ENCODE results near the gene PATL2.

Gene PATL2

DNA sequence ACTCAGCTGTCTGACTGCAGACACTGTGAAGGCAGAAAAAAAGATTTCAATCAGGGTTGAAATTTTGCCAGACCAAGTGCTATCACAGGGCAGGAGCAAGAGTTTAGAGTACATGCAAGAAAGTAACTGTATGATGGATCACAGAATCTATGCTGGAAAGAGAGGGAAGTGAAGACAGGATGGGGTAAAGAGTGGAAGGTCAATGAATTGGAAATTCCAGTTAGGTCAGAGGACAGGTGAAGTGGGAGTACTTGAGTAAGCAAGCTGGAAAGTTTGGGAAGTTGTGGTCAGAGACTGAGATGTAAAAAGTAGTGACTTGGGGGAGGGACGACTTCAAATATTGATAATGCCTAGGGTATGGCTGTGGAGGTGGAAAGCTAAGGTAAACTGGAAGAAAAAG is 54.8 kb downstream of the PATL2 start:
- Histone ChIP-seq H3K4me2 (ENCODE audit: insufficient read depth, low read length) (no peak overlapping the region), H3K79me2 (ENCODE audit: insufficient read depth, low read length) (peaks cover 7% of the 10 kb centered on the region), H3K4me1 (ENCODE audit: insufficient read depth, low read length) (peaks cover 7% of the 10 kb centered on the region; the same call in 1 of the 2 replicates), H3K27me3 (ENCODE audit: insufficient read depth, low read length, poor library complexity) (no peaks in the 10 kb centered on the region), H3K9me3 (ENCODE audit: insufficient read depth, low read length, severe bottlenecking) (no peaks in the 10 kb centered on the region), H3K27ac (ENCODE audit: low read length) (no peak overlapping the region), H3K9ac (ENCODE audit: low read depth, low read length) (no peak overlapping the region), H3K36me3 (ENCODE audit: insufficient read depth, low read length) (peaks cover 63% of the 10 kb centered on the region), H4K20me1 (ENCODE audit: insufficient read depth, low read length) (no peaks in the 10 kb centered on the region), H3K4me3 (ENCODE audit: low read depth in 1 of 2, low read length in 2 of 2) (no peak overlapping the region), H2AFZ (ENCODE audit: low read depth, low read length) (no peak overlapping the region)
- DNase-seq (no peak), ATAC-seq (ENCODE audit: insufficient read depth, low read depth) (no peak)
- no peak for TF ChIP-seq EZH2 (IDR thresholded peaks at IDR 0.05; ENCODE audit: borderline replicate concordance, low read depth, low read length, severe bottlenecking)
- TF ChIP-seq, protein P1, sequence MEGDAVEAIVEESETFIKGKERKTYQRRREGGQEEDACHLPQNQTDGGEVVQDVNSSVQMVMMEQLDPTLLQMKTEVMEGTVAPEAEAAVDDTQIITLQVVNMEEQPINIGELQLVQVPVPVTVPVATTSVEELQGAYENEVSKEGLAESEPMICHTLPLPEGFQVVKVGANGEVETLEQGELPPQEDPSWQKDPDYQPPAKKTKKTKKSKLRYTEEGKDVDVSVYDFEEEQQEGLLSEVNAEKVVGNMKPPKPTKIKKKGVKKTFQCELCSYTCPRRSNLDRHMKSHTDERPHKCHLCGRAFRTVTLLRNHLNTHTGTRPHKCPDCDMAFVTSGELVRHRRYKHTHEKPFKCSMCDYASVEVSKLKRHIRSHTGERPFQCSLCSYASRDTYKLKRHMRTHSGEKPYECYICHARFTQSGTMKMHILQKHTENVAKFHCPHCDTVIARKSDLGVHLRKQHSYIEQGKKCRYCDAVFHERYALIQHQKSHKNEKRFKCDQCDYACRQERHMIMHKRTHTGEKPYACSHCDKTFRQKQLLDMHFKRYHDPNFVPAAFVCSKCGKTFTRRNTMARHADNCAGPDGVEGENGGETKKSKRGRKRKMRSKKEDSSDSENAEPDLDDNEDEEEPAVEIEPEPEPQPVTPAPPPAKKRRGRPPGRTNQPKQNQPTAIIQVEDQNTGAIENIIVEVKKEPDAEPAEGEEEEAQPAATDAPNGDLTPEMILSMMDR (IDR thresholded peaks at IDR 0.05; ENCODE audit: borderline replicate concordance, extremely low read depth, low read length, poor library complexity, severe bottlenecking) = no peak

DNA sequence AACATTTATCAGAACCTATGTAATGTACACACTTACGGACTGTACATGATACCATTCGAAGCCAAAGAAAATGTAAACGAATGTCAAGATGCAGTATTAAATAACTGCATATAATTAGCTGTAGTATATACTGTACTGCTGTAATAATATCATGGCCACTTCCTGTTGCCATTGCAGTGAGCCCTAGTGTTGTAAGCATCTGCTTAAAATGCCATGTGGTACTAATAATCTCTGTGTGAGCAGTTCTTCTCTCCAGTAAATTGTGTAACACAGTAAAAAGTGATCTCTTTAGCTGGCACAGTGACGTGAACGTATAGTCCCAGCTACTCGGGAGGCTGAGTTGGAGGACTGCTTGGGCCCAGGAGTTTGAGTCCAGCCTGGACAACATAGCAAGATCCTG is 56.3 kb downstream of the PATL2 start:
- Histone ChIP-seq H3K79me2 (ENCODE audit: insufficient read depth, low read length) (no peaks in the 10 kb centered on the region), H3K9ac (ENCODE audit: low read depth, low read length) (no peak overlapping the region), H3K9me3 (ENCODE audit: insufficient read depth, low read length, severe bottlenecking) (no peaks in the 10 kb centered on the region), H3K27ac (ENCODE audit: low read length) (no peak overlapping the region), H3K4me2 (ENCODE audit: insufficient read depth, low read length) (no peak overlapping the region), H3K4me1 (ENCODE audit: insufficient read depth, low read length) (no peaks in the 10 kb centered on the region), H2AFZ (ENCODE audit: low read depth, low read length) (no peak overlapping the region), H4K20me1 (ENCODE audit: insufficient read depth, low read length) (no peaks in the 10 kb centered on the region), H3K4me3 (ENCODE audit: low read depth in 1 of 2, low read length in 2 of 2) (no peak overlapping the region), H3K27me3 (ENCODE audit: insufficient read depth, low read length, poor library complexity) (no peaks in the 10 kb centered on the region), H3K36me3 (ENCODE audit: insufficient read depth, low read length) (peaks cover 57% of the 10 kb centered on the region)
- ATAC-seq (ENCODE audit: insufficient read depth, low read depth) = no peak
- no peak for DNase-seq
- TF ChIP-seq, protein P1 (IDR thresholded peaks at IDR 0.05; ENCODE audit: borderline replicate concordance, extremely low read depth, low read length, poor library complexity, severe bottlenecking) = no peak
- TF ChIP-seq EZH2 (IDR thresholded peaks at IDR 0.05; ENCODE audit: borderline replicate concordance, low read depth, low read length, severe bottlenecking) = no peak

DNA sequence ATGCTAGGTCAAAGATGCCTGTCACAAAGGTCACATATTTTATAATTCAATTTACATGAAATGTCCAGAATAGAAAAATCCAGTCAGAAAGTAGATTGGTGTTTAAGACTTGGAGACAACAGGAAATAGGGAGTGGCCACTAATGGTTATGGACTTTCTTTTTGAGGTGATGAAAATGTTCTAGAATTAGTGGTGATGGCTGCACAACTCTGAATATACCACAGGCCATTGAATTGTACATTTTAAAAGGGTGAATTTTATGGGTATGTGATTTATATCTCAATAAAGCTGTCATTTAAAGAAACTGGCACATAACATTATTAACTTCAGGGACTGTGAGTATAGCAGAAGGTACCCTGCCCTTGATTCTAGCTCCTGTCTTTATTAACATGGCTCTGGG is 63.5 kb downstream of the PATL2 start:
- Histone ChIP-seq H3K4me2 (ENCODE audit: insufficient read depth, low read length) (no peak overlapping the region), H3K27me3 (ENCODE audit: insufficient read depth, low read length, poor library complexity) (no peaks in the 10 kb centered on the region), H2AFZ (ENCODE audit: low read depth, low read length) (no peak overlapping the region), H3K4me1 (ENCODE audit: insufficient read depth, low read length) (no peaks in the 10 kb centered on the region), H3K4me3 (ENCODE audit: low read depth in 1 of 2, low read length in 2 of 2) (no peak overlapping the region), H3K36me3 (ENCODE audit: insufficient read depth, low read length) (peaks cover 54% of the 10 kb centered on the region), H3K27ac (ENCODE audit: low read length) (no peak overlapping the region), H4K20me1 (ENCODE audit: insufficient read depth, low read length) (0 out of 2 replicates have a peak, but pooled peaks cover 3% of the 10 kb centered on the region), H3K9ac (ENCODE audit: low read depth, low read length) (no peak overlapping the region), H3K9me3 (ENCODE audit: insufficient read depth, low read length, severe bottlenecking) (no peaks in the 10 kb centered on the region), H3K79me2 (ENCODE audit: insufficient read depth, low read length) (peaks cover 27% of the 10 kb centered on the region; the same call in 1 of the 2 replicates)
- no peak for ATAC-seq (ENCODE audit: insufficient read depth, low read depth)
- DNase-seq = no peak
- no peak for TF ChIP-seq EZH2 (IDR thresholded peaks at IDR 0.05; ENCODE audit: borderline replicate concordance, low read depth, low read length, severe bottlenecking)
- TF ChIP-seq, protein P1 (IDR thresholded peaks at IDR 0.05; ENCODE audit: borderline replicate concordance, extremely low read depth, low read length, poor library complexity, severe bottlenecking) = no peak

DNA sequence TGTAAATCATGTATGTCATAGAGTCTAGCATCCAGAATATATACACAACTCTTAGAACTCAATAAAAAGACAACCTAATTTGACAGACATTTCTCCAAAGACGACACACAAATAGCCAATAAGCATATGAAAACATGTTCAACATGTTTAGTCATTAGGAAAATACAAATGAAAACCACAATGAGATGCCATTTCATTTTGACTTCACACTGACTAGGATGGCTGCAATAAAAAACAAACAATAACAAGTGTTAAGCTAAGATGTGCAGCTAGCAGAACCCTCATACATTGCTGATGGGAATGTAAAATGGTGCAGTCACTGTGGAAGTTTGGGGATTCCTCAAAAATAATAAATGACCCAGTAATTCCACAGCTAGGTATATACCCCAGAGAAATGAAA is 64.1 kb downstream of the PATL2 start:
- Histone ChIP-seq H3K9ac (ENCODE audit: low read depth, low read length) (no peak overlapping the region), H3K27ac (ENCODE audit: low read length) (no peak overlapping the region), H3K27me3 (ENCODE audit: insufficient read depth, low read length, poor library complexity) (no peaks in the 10 kb centered on the region), H3K4me3 (ENCODE audit: low read depth in 1 of 2, low read length in 2 of 2) (no peak overlapping the region), H2AFZ (ENCODE audit: low read depth, low read length) (no peak overlapping the region), H3K9me3 (ENCODE audit: insufficient read depth, low read length, severe bottlenecking) (no peaks in the 10 kb centered on the region), H4K20me1 (ENCODE audit: insufficient read depth, low read length) (0 out of 2 replicates have a peak, but pooled peaks cover 3% of the 10 kb centered on the region), H3K4me1 (ENCODE audit: insufficient read depth, low read length) (no peaks in the 10 kb centered on the region), H3K79me2 (ENCODE audit: insufficient read depth, low read length) (peaks cover 29% of the 10 kb centered on the region; the same call in 1 of the 2 replicates), H3K4me2 (ENCODE audit: insufficient read depth, low read length) (no peak overlapping the region), H3K36me3 (ENCODE audit: insufficient read depth, low read length) (peaks cover 50% of the 10 kb centered on the region)
- TF ChIP-seq, protein P1 (IDR thresholded peaks at IDR 0.05; ENCODE audit: borderline replicate concordance, extremely low read depth, low read length, poor library complexity, severe bottlenecking) = no peak
- TF ChIP-seq EZH2 (IDR thresholded peaks at IDR 0.05; ENCODE audit: borderline replicate concordance, low read depth, low read length, severe bottlenecking) = no peak
- ATAC-seq (ENCODE audit: insufficient read depth, low read depth) (no peak), DNase-seq (no peak)
